Vagina (tissue), 2 donors: ENCODE measurements around the gene PGRMC2. TPM values are rescaled to one million over a fixed set of nuclear protein-coding genes. Genes with fewer than 3 reads are reported as not detected.

Experiments
- DNase-seq, 2 donors: peaks; one replicate each; pipeline ENCODE4 v3.0.0-alpha.2; 2017; ENCODE audit errors: extremely low spot score in 2 of 2
- H3K27ac ChIP-seq: fragments of 200-600 bp; sonication (generic); one replicate; pipeline ENCODE4 v1.5.1; 2019
- H3K27me3 ChIP-seq: fragments of 200-600 bp; sonication (generic); one replicate; pipeline ENCODE4 v1.5.1; 2019
- H3K36me3 ChIP-seq, 2 donors: fragments of 200-600 bp; sonication (generic); one replicate each; pipeline ENCODE4 v1.5.1; 2017 to 2019
- H3K4me1 ChIP-seq: fragments of 200-600 bp; sonication (generic); one replicate; pipeline ENCODE4 v1.5.1; 2019
- H3K4me3 ChIP-seq, 2 donors: fragments of 200-600 bp; sonication (generic); 1 replicate in 1 of 2; 2 replicates in 1 of 2; pipeline ENCODE4 v1.5.1; 2016 to 2019
- H3K9me3 ChIP-seq: fragments of 200-600 bp; sonication (generic); one replicate; pipeline ENCODE4 v1.5.1; 2019
- POLR2A ChIP-seq, 2 donors: fragments of 450-650 bp; IDR thresholded peaks; one replicate each; pipeline ENCODE4 v1.6.1; 2017; ENCODE audit warnings: antibody characterized with exemption in 2 of 2, mild to moderate bottlenecking in 2 of 2, moderate library complexity in 2 of 2
- POLR2AphosphoS5 ChIP-seq, 2 donors: sonication (generic); formaldehyde crosslinking; IDR thresholded peaks; one replicate each; pipeline ENCODE4 v1.9.0; 2017; ENCODE audit warnings: antibody characterized with exemption in 2 of 2, mild to moderate bottlenecking in 2 of 2, low read depth in 1 of 2; ENCODE audit not compliant: insufficient read depth in 1 of 2
- intact Hi-C: fragments of 100-400 bp; cut with DNase I; formaldehyde crosslinking; loops from one replicate; pipeline ENCODE4 v1.15.1; 2023
- total RNA-seq: library from RNA; depleted of rRNA; stranded (reverse); fragments of >200 nt; gene quantifications from one replicate; pipeline ENCODE4 v1.2.3, GENCODE V29; 2016
- TF ChIP-seq, protein P1 (sequence below), 3 experiments: fragments of 450-650 bp in 2 of 3; fragments of 200-600 bp in 1 of 3; sonication (generic) in 1 of 3; IDR thresholded peaks; one replicate each; pipeline ENCODE4 v1.5.1; 2017 to 2019; ENCODE audit warnings: antibody characterized with exemption in 3 of 3, mild to moderate bottlenecking in 2 of 3, moderate library complexity in 2 of 3

Gene PGRMC2
- total RNA-seq, 1 donor from 2014 or later: 27.7 TPM

DNA sequence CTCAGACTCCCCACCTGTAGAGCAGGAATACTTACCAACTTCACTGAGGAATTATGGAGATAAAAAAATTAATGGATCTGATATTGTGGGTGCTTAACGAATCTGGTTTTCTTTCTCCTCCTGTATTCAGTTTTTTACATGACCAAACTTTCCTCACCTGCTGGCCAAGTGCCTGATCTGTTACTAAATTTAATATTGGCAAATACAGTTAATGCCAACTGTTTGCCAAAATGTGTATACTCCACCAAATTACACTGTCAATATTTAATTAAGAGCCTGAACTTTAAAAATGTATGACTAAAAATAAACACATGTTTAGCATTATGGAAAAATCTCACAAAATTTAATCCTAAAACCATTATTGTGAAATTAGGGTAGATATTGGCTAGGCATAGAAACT lies 3.3 kb downstream of the PGRMC2 start:
- no peaks in the 10 kb centered on the region for H3K36me3 ChIP-seq
- H3K27ac ChIP-seq: no peak overlapping the region
- peaks cover 54% of the 10 kb centered on the region for H3K4me1 ChIP-seq
- intact Hi-C loops: loop anchor here (10.0 kb wide), 1 partner anchor 100 kb away; no protein-coding TSS in a partner anchor
- DNase-seq: no peak
- TF ChIP-seq POLR2A (IDR thresholded peaks at IDR 0.05) (no peak), POLR2AphosphoS5 (IDR thresholded peaks at IDR 0.05; ENCODE audit: insufficient read depth in 1 of 2, low read depth in 1 of 2) (no peak)
- TF ChIP-seq, protein P1, sequence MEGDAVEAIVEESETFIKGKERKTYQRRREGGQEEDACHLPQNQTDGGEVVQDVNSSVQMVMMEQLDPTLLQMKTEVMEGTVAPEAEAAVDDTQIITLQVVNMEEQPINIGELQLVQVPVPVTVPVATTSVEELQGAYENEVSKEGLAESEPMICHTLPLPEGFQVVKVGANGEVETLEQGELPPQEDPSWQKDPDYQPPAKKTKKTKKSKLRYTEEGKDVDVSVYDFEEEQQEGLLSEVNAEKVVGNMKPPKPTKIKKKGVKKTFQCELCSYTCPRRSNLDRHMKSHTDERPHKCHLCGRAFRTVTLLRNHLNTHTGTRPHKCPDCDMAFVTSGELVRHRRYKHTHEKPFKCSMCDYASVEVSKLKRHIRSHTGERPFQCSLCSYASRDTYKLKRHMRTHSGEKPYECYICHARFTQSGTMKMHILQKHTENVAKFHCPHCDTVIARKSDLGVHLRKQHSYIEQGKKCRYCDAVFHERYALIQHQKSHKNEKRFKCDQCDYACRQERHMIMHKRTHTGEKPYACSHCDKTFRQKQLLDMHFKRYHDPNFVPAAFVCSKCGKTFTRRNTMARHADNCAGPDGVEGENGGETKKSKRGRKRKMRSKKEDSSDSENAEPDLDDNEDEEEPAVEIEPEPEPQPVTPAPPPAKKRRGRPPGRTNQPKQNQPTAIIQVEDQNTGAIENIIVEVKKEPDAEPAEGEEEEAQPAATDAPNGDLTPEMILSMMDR (IDR thresholded peaks at IDR 0.05): no peak
- no peaks in the 10 kb centered on the region for H3K27me3 ChIP-seq
- no peak overlapping the region for H3K4me3 ChIP-seq
- H3K9me3 ChIP-seq: no peaks in the 10 kb centered on the region

DNA sequence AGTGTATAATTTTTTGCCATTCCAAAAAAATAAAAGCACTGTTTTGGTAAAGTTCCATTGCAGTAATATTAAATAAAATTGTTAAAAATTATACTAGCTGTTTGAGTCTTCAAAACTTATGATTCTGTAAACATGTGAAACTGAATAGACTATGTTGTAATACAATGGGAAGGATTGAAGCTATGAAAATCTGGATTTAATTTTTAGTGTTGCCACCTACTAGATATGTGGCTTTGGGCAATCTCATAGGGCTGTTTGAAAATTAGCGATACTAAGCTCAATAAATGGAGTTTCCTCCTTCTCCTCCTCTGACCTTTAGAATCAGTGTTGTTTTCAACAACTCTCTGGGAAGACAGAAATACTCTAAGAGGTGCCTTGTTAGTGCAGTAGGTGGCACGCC lies 4.5 kb downstream of the PGRMC2 start:
- Histone ChIP-seq H3K36me3 (no peaks in the 10 kb centered on the region), H3K4me3 (no peak overlapping the region), H3K27ac (no peak overlapping the region), H3K27me3 (no peaks in the 10 kb centered on the region), H3K4me1 (peaks cover 54% of the 10 kb centered on the region), H3K9me3 (no peaks in the 10 kb centered on the region)
- intact Hi-C loops: loop anchor here (10.0 kb wide), 1 partner anchor 102 kb away; no protein-coding TSS in a partner anchor
- TF ChIP-seq, protein P1 (IDR thresholded peaks at IDR 0.05): no peak
- no peak for TF ChIP-seq POLR2AphosphoS5 (IDR thresholded peaks at IDR 0.05; ENCODE audit: insufficient read depth in 1 of 2, low read depth in 1 of 2)
- no peak for TF ChIP-seq POLR2A (IDR thresholded peaks at IDR 0.05)
- no peak for DNase-seq

DNA sequence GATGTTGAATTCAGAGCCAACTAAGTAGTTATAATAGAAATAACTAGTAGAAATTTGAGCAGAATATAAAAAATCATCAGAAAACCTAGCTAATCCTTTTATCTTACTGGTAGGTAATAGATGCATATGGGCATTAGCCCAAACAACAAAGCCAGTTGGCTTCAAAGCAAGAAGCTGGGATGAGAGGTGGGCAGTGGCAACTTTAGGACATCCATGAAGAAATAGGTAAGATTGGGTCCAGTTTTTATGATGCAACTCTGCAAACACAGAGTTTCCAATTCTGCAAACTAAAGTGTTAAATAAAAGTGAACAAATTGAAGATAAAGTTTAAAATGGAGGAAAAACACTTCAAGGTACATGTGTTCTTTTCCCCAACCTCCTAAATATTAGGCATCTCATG lies 5.1 kb downstream of the PGRMC2 start:
- no peak for DNase-seq
- intact Hi-C loops: loop anchor here (10.0 kb wide), 1 partner anchor 102 kb away; no protein-coding TSS in a partner anchor
- no peaks in the 10 kb centered on the region for H3K9me3 ChIP-seq
- no peaks in the 10 kb centered on the region for H3K36me3 ChIP-seq
- no peak for TF ChIP-seq POLR2AphosphoS5 (IDR thresholded peaks at IDR 0.05; ENCODE audit: insufficient read depth in 1 of 2, low read depth in 1 of 2)
- TF ChIP-seq, protein P1 (IDR thresholded peaks at IDR 0.05): no peak
- H3K27me3 ChIP-seq: no peaks in the 10 kb centered on the region
- H3K4me1 ChIP-seq: peaks cover 54% of the 10 kb centered on the region
- no peak overlapping the region for H3K4me3 ChIP-seq
- no peak overlapping the region for H3K27ac ChIP-seq

DNA sequence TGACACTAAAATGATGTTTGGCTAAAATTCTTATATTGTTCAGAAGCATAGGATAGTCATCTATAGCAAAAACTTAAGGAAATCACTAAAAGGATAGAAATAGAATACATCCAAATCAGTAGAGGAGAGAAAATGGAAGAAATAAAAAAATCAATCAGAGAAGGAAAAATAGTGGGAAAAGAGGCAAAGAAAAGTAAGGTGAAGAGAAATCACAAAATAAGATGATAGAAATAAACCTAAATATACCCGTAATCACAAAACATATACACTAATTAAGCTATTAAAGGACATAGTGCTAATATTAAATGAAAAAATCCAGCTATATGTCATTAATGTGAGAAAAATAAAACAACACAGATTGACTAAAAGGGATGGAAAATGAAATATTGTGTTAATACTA lies 6.3 kb downstream of the PGRMC2 start:
- no peaks in the 10 kb centered on the region for H3K9me3 ChIP-seq
- H3K27ac ChIP-seq: no peak overlapping the region
- intact Hi-C loops: loop anchor here (10.0 kb wide), 1 partner anchor 103 kb away; no protein-coding TSS in a partner anchor
- H3K36me3 ChIP-seq: no peaks in the 10 kb centered on the region
- no peak overlapping the region for H3K4me3 ChIP-seq
- DNase-seq: no peak
- TF ChIP-seq POLR2AphosphoS5 (IDR thresholded peaks at IDR 0.05; ENCODE audit: insufficient read depth in 1 of 2, low read depth in 1 of 2): no peak
- TF ChIP-seq, protein P1 (IDR thresholded peaks at IDR 0.05): no peak
- no peak for TF ChIP-seq POLR2A (IDR thresholded peaks at IDR 0.05)
- H3K27me3 ChIP-seq: no peaks in the 10 kb centered on the region
- H3K4me1 ChIP-seq: peaks cover 54% of the 10 kb centered on the region

DNA sequence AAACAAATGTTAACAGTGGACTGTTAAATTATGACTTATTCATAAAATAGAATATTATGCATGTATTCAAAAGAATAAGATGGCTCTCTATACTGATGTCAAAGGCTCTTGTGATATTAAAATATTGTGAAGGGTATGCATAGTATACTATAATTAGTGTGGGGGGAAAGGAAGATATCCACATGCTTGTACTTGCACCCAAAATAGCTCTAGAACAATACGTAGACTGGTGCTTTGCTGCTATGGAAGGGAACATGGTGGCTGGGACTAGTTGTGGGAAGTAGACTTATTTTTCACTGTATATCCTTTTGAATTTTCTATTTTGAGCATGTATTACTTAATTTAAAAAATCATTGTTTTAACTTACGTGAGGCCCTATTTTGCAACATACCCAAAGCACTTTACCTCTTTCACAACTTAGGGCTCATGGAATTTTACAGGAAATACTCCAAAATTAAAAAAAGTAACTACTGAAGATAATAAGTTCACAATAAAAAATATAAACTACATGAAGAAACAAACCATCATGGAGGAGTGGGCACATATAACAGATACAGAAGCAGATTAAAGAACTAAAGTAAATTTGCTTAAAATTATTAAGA lies 7.9 kb downstream of the PGRMC2 start:
- H3K4me3 ChIP-seq: no peak overlapping the region
- TF ChIP-seq POLR2A (IDR thresholded peaks at IDR 0.05) (no peak), POLR2AphosphoS5 (IDR thresholded peaks at IDR 0.05; ENCODE audit: insufficient read depth in 1 of 2, low read depth in 1 of 2) (no peak)
- TF ChIP-seq, protein P1 (IDR thresholded peaks at IDR 0.05): no peak
- H3K27me3 ChIP-seq: no peaks in the 10 kb centered on the region
- H3K9me3 ChIP-seq: no peaks in the 10 kb centered on the region
- no peak overlapping the region for H3K27ac ChIP-seq
- no peak for DNase-seq
- intact Hi-C loops: loop anchor here (10.0 kb wide), 1 partner anchor 105 kb away; no protein-coding TSS in a partner anchor
- peaks cover 40% of the 10 kb centered on the region for H3K4me1 ChIP-seq
- no peaks in the 10 kb centered on the region for H3K36me3 ChIP-seq
